NCI-H2227 (cell line): Measurements from ENCODE around the gene TAB3.
A peak's percentile ranks its signal among the peaks of the same experiment; 100 is the strongest.

Source experiments
- DNase-seq: peaks from one replicate; lab custom pipeline; 2025; ENCODE audit not compliant: unreplicated experiment; lab: John Stamatoyannopoulos, UW

TAB3 gene

GRCh38 chrX:30887721-30888120, 1.3 kb downstream of the TAB3 start:
- DNase-seq: no peak

GRCh38 chrX:30887288-30887687, 1.8 kb downstream of the TAB3 start:
- DNase-seq: no peak

GRCh38 chrX:30885136-30885535, 3.9 kb downstream of the TAB3 start:
- DNase-seq: no peak

- no peak for DNase-seq
Observed at GRCh38 chrX:30883138-30883537, 5.9 kb downstream of the TAB3 start.

GRCh38 chrX:30881797-30882196, 7.3 kb downstream of the TAB3 start:
- no peak for DNase-seq

GRCh38 chrX:30881390-30881789, 7.7 kb downstream of the TAB3 start:
- no peak for DNase-seq

DNA sequence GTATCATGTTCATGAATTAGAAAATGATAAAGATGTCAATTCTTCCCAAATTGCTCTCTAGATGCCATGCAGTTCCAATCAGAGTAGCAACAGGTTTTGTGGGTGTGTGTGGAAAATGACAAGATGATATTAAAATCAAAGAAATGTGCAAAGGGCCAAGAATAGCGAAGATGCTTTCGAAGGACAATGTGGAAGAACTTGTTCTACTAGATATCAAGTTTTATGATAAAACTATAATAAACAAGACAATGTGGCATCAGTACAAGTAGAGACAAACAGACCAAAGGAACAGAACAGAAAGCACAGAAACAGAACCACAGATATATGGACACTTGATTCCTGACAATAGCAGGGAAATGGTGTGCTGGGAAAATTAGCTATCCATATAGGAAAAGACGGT, 9.0 kb downstream of the TAB3 start:
- DNase-seq: no peak

- no peak for DNase-seq
Observed at GRCh38 chrX:30876367-30876766, 12.7 kb downstream of the TAB3 start.

- no peak for DNase-seq
Observed at GRCh38 chrX:30875957-30876356, 13.1 kb downstream of the TAB3 start.

GRCh38 chrX:30874851-30875250, 14.2 kb downstream of the TAB3 start:
- DNase-seq: no peak

DNA sequence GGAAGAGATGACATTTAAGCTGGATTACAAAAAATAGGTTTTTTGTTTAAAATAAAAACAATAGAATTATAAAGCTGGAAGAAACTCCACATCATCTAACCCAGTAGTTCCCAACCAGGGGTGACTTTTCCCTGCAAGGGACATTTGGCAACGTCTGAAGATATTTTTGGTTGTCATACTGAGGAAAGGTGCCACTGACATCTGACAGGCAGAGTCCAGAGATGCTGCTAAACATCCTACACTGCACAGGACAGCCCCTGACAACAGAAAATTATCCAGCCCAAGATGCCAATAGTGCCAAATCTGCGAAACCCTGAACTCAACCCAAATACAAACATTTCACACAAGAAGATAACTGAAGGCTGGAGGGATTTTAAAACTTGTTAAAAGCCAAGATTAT, 18.5 kb downstream of the TAB3 start:
- DNase-seq: no peak

- no peak for DNase-seq
Observed at GRCh38 chrX:30865612-30866011, 23.4 kb downstream of the TAB3 start.

- DNase-seq: peak; percentile 7
Observed at GRCh38 chrX:30865015-30865414, 24.0 kb downstream of the TAB3 start.

DNA sequence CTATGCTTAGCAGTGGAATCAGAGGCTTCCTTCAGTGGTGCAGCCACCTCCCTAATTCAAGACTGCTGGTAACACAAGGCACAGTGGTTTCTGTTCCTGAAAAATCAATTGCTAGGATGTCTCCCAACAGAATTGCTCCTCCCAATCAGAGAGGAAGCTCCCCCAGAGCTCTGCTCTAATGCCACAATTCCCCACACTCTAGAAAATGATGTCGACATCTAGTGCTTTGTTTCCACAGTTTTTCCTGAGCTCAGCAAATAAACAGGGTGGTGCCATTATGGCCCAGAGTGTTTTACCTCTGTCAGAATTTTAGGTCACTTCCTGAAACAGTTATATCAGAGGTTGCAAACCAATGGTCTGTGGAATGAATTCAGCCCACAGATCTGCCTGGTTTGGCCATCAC, 24.7 kb downstream of the TAB3 start:
- no peak for DNase-seq

DNA sequence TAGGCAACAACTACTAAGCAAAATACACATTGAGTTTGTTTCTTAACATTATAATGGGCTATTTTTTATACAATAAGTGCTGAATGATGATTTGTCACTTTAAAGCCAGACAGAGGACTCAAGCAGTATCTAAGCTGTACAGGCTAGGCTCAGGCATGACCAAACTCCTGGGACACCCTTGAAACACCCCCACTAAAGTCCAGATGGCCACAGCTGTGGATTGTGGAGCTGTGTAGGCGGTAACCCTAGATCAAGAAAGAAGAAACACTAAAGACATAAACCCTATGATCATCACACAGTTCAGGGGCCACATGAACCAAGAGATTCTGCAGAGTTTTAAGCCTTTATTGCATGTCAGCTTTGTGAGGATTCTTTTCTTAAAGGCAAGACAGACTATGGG, 25.1 kb downstream of the TAB3 start:
- no peak for DNase-seq

GRCh38 chrX:30858098-30858497, 31.0 kb downstream of the TAB3 start:
- no peak for DNase-seq

- DNase-seq: no peak
Observed at GRCh38 chrX:30851449-30851848, 37.6 kb downstream of the TAB3 start.

GRCh38 chrX:30835373-30835772, 53.7 kb downstream of the TAB3 start:
- no peak for DNase-seq

GRCh38 chrX:30833896-30834295, 55.2 kb downstream of the TAB3 start:
- no peak for DNase-seq

DNA sequence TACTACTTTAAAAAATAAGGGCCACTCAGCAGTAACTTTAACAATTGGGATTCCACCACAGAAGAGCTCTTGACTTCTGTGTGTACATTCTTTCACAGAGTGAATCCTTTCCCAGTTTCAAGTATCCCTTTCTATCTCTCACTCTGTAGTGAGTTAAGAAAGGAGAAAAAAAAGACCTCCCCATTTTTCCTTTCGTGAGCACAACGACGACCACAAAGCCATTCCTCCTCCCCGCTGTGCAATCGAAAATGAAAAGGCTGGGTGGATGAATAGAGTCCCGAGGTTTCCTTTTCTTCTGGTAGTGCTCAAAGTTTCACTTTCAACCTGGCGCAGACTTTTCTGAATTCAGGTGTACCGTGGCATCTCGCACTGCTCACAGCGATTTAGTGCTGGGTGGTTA, 58.0 kb downstream of the TAB3 start:
- DNase-seq: no peak

- DNase-seq: no peak
Observed at GRCh38 chrX:30830326-30830943, 58.6 kb downstream of the TAB3 start.

DNA sequence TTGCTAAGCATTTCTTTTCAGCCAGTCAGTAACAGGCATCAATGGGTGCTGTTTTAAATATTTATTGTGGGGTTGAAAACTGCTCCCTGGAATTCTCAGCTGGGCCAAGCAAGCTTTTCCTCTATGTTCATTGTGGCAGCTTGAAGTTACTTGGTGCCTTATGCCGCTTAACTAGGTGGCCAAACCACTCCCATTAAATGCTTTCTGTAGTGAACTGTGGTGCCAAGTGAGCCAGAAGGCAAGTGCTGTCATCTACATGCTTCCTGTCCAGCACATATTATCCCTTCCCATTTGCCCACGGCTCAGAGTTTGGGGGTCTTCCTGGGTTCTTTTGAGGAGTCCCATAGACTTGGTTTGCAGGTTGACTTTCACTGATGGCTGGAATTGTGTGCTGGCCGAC, 64.8 kb downstream of the TAB3 start:
- no peak for DNase-seq

GRCh38 chrX:30822764-30823163, 66.3 kb downstream of the TAB3 start:
- DNase-seq: no peak
